Measurements from ENCODE around the gene MKRN2.

MKRN2 gene

GRCh38 chr3:12544652-12545472 lies 12.0 kb upstream of the MKRN2 start:
- H3K4me3 ChIP-seq (ENCODE audit: low read depth, low read length): no peak overlapping the region
- TF ChIP-seq, protein P1, sequence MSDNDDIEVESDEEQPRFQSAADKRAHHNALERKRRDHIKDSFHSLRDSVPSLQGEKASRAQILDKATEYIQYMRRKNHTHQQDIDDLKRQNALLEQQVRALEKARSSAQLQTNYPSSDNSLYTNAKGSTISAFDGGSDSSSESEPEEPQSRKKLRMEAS (IDR thresholded peaks at IDR 0.05; ENCODE audit: low read depth, low read length): no peak
- TF ChIP-seq MYC (IDR thresholded peaks at IDR 0.05; ENCODE audit: low read depth, low read length): no peak
- TF ChIP-seq CTCF (IDR thresholded peaks at IDR 0.05; ENCODE audit: low read depth, low read length): no peak
- TF ChIP-seq POLR2A (IDR thresholded peaks at IDR 0.05; ENCODE audit: extremely low read depth, insufficient read length): no peak
- DNase-seq (ENCODE audit: low read depth): no peak

- H3K4me3 ChIP-seq (ENCODE audit: low read depth, low read length): no peak within 1 kb of the TSS
- TF ChIP-seq, protein P1 (IDR thresholded peaks at IDR 0.05; ENCODE audit: low read depth, low read length): no peak
- no peak for TF ChIP-seq MYC (IDR thresholded peaks at IDR 0.05; ENCODE audit: low read depth, low read length)
- no peak for TF ChIP-seq POLR2A (IDR thresholded peaks at IDR 0.05; ENCODE audit: extremely low read depth, insufficient read length)
- TF ChIP-seq CTCF (IDR thresholded peaks at IDR 0.05; ENCODE audit: low read depth, low read length): no peak
- DNase-seq (ENCODE audit: low read depth): no peak
Measured at GRCh38 chr3:12545473-12545791, 11.5 kb upstream of the MKRN2 start, which contains the start of gene MKRN2OS. TSS of gene MKRN2OS (minus strand) at chr3:12545499. CDS start at chr3:12545464, 35 bp downstream.

DNA sequence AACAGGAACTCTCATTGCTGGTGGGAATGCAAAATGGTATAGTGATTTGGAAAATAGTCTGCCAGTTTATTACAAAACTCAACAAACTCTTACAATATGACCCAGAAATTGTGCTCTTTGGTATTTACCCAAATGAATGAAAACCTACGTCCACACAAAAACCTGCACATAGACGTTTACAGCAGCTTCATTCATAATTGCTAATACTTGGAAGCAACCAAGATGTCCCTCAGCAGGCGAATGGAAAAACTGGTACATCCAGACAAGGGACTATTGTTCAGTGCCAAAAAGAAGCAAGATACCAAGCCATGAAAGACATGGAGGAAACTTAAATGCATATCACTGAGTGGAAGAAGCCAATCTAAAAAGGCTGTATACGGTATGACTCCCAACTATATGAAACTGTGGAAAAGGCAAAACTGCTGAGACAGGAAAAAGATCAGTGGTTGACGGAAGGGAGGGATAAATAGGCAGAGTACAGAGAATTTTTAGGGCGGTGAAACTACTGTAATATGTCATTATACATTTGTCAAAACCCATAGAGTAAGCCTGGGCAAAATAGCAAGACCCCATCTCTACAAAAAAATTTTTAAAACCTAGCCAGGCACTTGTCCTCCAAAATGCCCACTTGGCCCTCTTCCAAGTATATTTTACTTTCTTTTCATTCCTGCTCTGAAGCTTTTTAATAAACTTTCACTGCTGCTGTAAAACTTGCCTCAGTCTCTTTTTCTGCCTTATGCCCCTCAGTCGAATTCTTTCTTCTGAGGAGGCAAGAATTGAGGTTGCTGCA lies 6.7 kb upstream of the MKRN2 start:
- TF ChIP-seq CTCF (IDR thresholded peaks at IDR 0.05; ENCODE audit: low read depth, low read length) (no peak), MYC (IDR thresholded peaks at IDR 0.05; ENCODE audit: low read depth, low read length) (no peak), POLR2A (IDR thresholded peaks at IDR 0.05; ENCODE audit: extremely low read depth, insufficient read length) (no peak)
- TF ChIP-seq, protein P1 (IDR thresholded peaks at IDR 0.05; ENCODE audit: low read depth, low read length): no peak
- no peak for DNase-seq (ENCODE audit: low read depth)
- H3K4me3 ChIP-seq (ENCODE audit: low read depth, low read length): no peak overlapping the region

GRCh38 chr3:12553921-12554391 lies 2.9 kb upstream of the MKRN2 start:
- TF ChIP-seq MYC (IDR thresholded peaks at IDR 0.05; ENCODE audit: low read depth, low read length): no peak
- TF ChIP-seq POLR2A (IDR thresholded peaks at IDR 0.05; ENCODE audit: extremely low read depth, insufficient read length): peak; percentile 25
- TF ChIP-seq, protein P1 (IDR thresholded peaks at IDR 0.05; ENCODE audit: low read depth, low read length): no peak
- no peak for TF ChIP-seq CTCF (IDR thresholded peaks at IDR 0.05; ENCODE audit: low read depth, low read length)
- peak; percentile 65 for DNase-seq (ENCODE audit: low read depth)
- peak overlapping the region; percentile 73 for H3K4me3 ChIP-seq (ENCODE audit: low read depth, low read length)

GRCh38 chr3:12556314-12556689 lies 585 bp upstream of the MKRN2 start:
- no peak for DNase-seq (ENCODE audit: low read depth)
- H3K4me3 ChIP-seq (ENCODE audit: low read depth, low read length): peak overlapping the region; percentile 66
- no peak for TF ChIP-seq CTCF (IDR thresholded peaks at IDR 0.05; ENCODE audit: low read depth, low read length)
- TF ChIP-seq, protein P1 (IDR thresholded peaks at IDR 0.05; ENCODE audit: low read depth, low read length): no peak
- no peak for TF ChIP-seq MYC (IDR thresholded peaks at IDR 0.05; ENCODE audit: low read depth, low read length)
- no peak for TF ChIP-seq POLR2A (IDR thresholded peaks at IDR 0.05; ENCODE audit: extremely low read depth, insufficient read length)

Measured in NB4 (cell line).